ENCODE data around the gene REPIN1.

Gene REPIN1

DNA sequence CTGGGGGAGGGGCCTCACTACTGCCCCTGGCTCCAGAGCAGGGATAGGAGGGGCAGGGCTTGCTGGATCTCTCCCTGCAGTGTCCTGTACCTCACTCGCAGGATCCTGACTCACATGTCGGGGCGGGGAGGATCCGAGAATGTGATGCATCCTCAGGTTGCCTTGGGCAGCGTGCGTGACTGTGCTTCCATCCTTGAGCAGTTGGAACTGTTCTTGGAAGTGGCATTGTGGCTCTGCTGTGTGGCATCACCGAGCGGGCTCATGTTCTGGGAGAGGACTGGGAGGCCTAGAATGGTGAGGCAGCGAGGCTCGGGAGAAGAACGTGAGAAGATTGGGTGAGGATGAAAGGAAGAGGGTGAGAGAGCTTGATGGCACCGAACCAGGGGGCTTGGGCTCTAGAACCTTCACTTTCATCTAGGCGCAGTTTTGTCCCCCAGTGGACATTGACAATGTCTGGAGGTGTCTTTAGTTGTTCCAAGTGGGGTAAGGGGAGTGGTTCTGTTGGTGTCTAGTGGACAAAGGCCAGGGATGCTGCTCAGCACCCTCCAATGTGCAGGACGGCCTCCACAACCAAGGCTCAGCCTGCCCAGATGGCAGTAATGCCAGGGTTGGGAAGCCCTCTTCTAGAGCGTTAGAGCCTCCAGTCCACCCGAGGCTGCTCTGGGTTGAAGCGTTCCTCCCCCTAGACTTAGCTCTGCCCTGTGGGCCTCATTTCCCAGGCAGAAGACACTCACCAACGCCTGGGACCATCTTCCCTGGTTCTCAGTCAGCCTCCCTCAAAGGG is 35.6 kb upstream of the REPIN1 start:
- no peaks in the 10 kb centered on the region for H3K27me3 ChIP-seq (replicated peaks; ENCODE audit: insufficient read depth, low read length)
- H3K79me2 ChIP-seq (ENCODE audit: low read length): no peaks in the 10 kb centered on the region
- no peak overlapping the region for H3K4me3 ChIP-seq (ENCODE audit: low read length)
- H3K36me3 ChIP-seq (replicated peaks; ENCODE audit: insufficient read depth, low read length): no peaks in the 10 kb centered on the region
- DNase-seq: no peak
- no peak overlapping the region for H3K27ac ChIP-seq (ENCODE audit: low read length)
- no peaks in the 10 kb centered on the region for H3K9me3 ChIP-seq (replicated peaks; ENCODE audit: insufficient read depth, low read length)
- no peaks in the 10 kb centered on the region for H3F3A ChIP-seq (ENCODE audit: insufficient read depth, low read length)
- no peaks in the 10 kb centered on the region for H3K9me2 ChIP-seq (replicated peaks; ENCODE audit: insufficient read depth, low read length)
- H3K9ac ChIP-seq (ENCODE audit: low read length): no peak overlapping the region
- H3K4me1 ChIP-seq (ENCODE audit: low read length): no peaks in the 10 kb centered on the region
- H3K4me2 ChIP-seq (ENCODE audit: low read depth, low read length): no peak overlapping the region
- no peak overlapping the region for H2AFZ ChIP-seq (ENCODE audit: low read length)
- H4K20me1 ChIP-seq (ENCODE audit: insufficient read depth, low read length): no peaks in the 10 kb centered on the region
- TF ChIP-seq EZH2phosphoT487 (IDR thresholded peaks at IDR 0.05; ENCODE audit: low read length) (no peak), EZH2 (optimal IDR thresholded peaks at IDR 0.05; ENCODE audit: low read depth, low read length) (no peak)
- TF ChIP-seq, protein P1, sequence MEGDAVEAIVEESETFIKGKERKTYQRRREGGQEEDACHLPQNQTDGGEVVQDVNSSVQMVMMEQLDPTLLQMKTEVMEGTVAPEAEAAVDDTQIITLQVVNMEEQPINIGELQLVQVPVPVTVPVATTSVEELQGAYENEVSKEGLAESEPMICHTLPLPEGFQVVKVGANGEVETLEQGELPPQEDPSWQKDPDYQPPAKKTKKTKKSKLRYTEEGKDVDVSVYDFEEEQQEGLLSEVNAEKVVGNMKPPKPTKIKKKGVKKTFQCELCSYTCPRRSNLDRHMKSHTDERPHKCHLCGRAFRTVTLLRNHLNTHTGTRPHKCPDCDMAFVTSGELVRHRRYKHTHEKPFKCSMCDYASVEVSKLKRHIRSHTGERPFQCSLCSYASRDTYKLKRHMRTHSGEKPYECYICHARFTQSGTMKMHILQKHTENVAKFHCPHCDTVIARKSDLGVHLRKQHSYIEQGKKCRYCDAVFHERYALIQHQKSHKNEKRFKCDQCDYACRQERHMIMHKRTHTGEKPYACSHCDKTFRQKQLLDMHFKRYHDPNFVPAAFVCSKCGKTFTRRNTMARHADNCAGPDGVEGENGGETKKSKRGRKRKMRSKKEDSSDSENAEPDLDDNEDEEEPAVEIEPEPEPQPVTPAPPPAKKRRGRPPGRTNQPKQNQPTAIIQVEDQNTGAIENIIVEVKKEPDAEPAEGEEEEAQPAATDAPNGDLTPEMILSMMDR (IDR thresholded peaks at IDR 0.05; ENCODE audit: low read length): no peak

DNA sequence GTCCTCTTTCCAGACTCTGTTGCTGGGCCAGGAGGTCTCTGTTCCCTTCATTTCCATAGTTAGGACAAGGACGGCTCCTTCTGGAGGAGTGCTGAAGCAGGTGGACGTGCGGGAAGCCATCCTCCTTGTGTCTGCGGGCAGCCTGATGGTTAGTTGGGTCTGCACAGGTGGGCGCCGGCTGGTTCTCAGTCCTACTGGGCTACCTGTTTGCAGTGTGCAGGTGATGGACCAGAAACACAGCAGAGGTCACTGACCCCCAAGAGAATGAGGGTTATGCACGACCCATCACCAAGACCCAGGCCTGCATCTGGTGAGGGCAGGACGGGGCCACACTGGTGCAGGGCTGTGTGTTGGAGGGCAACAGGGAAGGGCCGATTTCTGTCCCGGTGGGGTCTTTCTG is 35.0 kb upstream of the REPIN1 start:
- H3F3A ChIP-seq (ENCODE audit: insufficient read depth, low read length): no peaks in the 10 kb centered on the region
- H3K79me2 ChIP-seq (ENCODE audit: low read length): no peaks in the 10 kb centered on the region
- H3K4me3 ChIP-seq (ENCODE audit: low read length): no peak overlapping the region
- H3K27ac ChIP-seq (ENCODE audit: low read length): no peak overlapping the region
- H3K4me1 ChIP-seq (ENCODE audit: low read length): no peaks in the 10 kb centered on the region
- H2AFZ ChIP-seq (ENCODE audit: low read length): no peak overlapping the region
- H3K27me3 ChIP-seq (replicated peaks; ENCODE audit: insufficient read depth, low read length): no peaks in the 10 kb centered on the region
- no peak for TF ChIP-seq EZH2phosphoT487 (IDR thresholded peaks at IDR 0.05; ENCODE audit: low read length)
- TF ChIP-seq EZH2 (optimal IDR thresholded peaks at IDR 0.05; ENCODE audit: low read depth, low read length): no peak
- TF ChIP-seq, protein P1 (IDR thresholded peaks at IDR 0.05; ENCODE audit: low read length): no peak
- no peaks in the 10 kb centered on the region for H3K9me3 ChIP-seq (replicated peaks; ENCODE audit: insufficient read depth, low read length)
- no peak overlapping the region for H3K9ac ChIP-seq (ENCODE audit: low read length)
- H3K9me2 ChIP-seq (replicated peaks; ENCODE audit: insufficient read depth, low read length): no peaks in the 10 kb centered on the region
- no peak for DNase-seq
- H3K36me3 ChIP-seq (replicated peaks; ENCODE audit: insufficient read depth, low read length): no peaks in the 10 kb centered on the region
- no peak overlapping the region for H3K4me2 ChIP-seq (ENCODE audit: low read depth, low read length)
- H4K20me1 ChIP-seq (ENCODE audit: insufficient read depth, low read length): no peaks in the 10 kb centered on the region

DNA sequence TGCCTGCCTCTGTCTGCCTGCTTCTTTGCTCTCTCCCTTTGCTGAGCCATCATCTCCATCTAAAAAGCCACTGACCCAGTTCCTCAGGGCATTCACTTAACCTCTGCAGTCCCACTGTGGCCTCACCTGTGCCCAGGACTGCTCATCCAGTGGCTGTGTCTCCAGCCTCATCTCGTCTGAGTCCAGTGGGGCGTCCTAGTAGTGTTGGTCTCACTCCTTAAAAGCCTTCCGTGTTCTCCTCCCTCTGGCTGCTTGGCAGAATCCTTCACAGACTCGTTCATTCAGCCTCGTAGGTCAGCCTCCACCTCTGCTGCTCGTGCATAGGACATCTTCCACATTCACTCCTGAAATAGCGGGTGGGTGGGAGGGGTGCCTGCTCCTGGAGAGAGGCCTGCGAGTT is 34.5 kb upstream of the REPIN1 start:
- no peaks in the 10 kb centered on the region for H3K36me3 ChIP-seq (replicated peaks; ENCODE audit: insufficient read depth, low read length)

More for the DNA sequence above, 34.5 kb upstream of the REPIN1 start:
- Histone ChIP-seq H2AFZ (ENCODE audit: low read length) (no peak overlapping the region), H3K4me2 (ENCODE audit: low read depth, low read length) (no peak overlapping the region), H3K27me3 (replicated peaks; ENCODE audit: insufficient read depth, low read length) (no peaks in the 10 kb centered on the region), H3K9ac (ENCODE audit: low read length) (no peak overlapping the region), H3K4me3 (ENCODE audit: low read length) (no peak overlapping the region), H3F3A (ENCODE audit: insufficient read depth, low read length) (no peaks in the 10 kb centered on the region), H3K27ac (ENCODE audit: low read length) (no peak overlapping the region), H3K9me3 (replicated peaks; ENCODE audit: insufficient read depth, low read length) (no peaks in the 10 kb centered on the region), H3K4me1 (ENCODE audit: low read length) (no peaks in the 10 kb centered on the region), H3K9me2 (replicated peaks; ENCODE audit: insufficient read depth, low read length) (no peaks in the 10 kb centered on the region), H3K79me2 (ENCODE audit: low read length) (no peaks in the 10 kb centered on the region), H4K20me1 (ENCODE audit: insufficient read depth, low read length) (no peaks in the 10 kb centered on the region)
- TF ChIP-seq, protein P1 (IDR thresholded peaks at IDR 0.05; ENCODE audit: low read length): no peak
- no peak for TF ChIP-seq EZH2 (optimal IDR thresholded peaks at IDR 0.05; ENCODE audit: low read depth, low read length)
- no peak for TF ChIP-seq EZH2phosphoT487 (IDR thresholded peaks at IDR 0.05; ENCODE audit: low read length)
- no peak for DNase-seq

All from MM.1S (cell line).